Measurements from ENCODE around the gene HDAC4. TPM values are rescaled to one million over a fixed set of nuclear protein-coding genes. Genes with fewer than 3 reads are reported as not detected.
A peak's percentile ranks its signal among the peaks of the same experiment; 100 is the strongest.

The HDAC4 gene
- total and polyA plus RNA-seq, 5 donors = 7.8 to 29.1 (median 22.5) TPM

- Histone ChIP-seq H3K9me3 (ENCODE audit: control insufficient read depth, low read length) (no peaks in the 10 kb centered on the region), H3K27me3 (ENCODE audit: control insufficient read depth, insufficient read depth) (no peaks in the 10 kb centered on the region), H3K4me3 (ENCODE audit: low read length) (no peak overlapping the region), H3K27ac (ENCODE audit: low read length) (no peak overlapping the region), H3K4me1 (ENCODE audit: control insufficient read depth, insufficient read depth, low read length) (no peaks in the 10 kb centered on the region)
- intact Hi-C loops (cut with DNase I) = no loop called here
- no peak for ATAC-seq
- WGBS = 79% methylated on average over 11 of the region's 11 CpGs
- DNase-seq = no peak
Measured at GRCh38 chr2:239439754-239440315, 39.0 kb upstream of the HDAC4 start.

DNA sequence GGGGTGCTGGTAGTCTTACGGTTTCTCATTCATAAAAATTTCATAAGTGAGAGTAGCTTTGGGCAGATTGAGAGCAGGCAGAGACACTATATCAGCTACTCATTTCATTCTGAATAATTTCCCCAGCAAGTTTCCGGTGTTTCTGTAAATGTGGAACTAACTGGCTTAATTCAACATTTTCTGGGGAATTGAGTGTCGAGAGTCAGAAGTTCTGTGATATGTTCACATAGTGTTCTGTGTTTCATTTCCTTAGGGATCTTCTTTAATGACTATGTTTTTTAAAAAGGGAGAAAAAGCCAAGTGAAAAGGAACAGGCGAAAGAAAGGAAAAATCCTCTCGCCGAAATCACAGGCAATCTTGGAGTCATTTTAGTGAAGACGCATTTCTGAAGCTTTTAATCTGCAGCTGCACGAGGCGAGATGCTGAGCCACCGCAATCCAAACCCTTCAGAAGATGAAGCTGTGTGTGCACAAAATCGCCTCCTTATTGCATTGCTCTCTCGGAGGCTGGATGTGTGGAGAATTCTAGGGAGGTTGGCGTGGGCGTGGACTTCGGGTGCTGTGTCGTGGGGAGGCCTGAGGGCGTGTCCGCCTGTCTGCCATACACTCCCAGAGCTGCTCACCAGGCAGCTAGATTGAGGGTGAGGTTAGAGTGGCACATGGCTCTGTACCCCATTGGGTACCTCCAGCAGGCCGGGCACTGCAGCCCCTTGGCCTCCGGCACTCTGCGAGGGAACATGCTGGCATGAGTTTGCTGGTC lies 38.4 kb upstream of the HDAC4 start:
- DNase-seq (peak in 1 of 3 donors; percentile 53), ATAC-seq (peak; percentile 23 to 26)
- Histone ChIP-seq H3K4me3 (ENCODE audit: low read length) (no peak overlapping the region), H3K9me3 (ENCODE audit: control insufficient read depth, low read length) (no peaks in the 10 kb centered on the region), H3K27me3 (ENCODE audit: control insufficient read depth, insufficient read depth) (no peaks in the 10 kb centered on the region), H3K27ac (ENCODE audit: low read length) (no peak overlapping the region), H3K4me1 (ENCODE audit: control insufficient read depth, insufficient read depth, low read length) (no peaks in the 10 kb centered on the region)
- 77% methylated on average over 21 of the region's 21 CpGs for WGBS
- intact Hi-C loops (cut with DNase I) = no loop called here

DNA sequence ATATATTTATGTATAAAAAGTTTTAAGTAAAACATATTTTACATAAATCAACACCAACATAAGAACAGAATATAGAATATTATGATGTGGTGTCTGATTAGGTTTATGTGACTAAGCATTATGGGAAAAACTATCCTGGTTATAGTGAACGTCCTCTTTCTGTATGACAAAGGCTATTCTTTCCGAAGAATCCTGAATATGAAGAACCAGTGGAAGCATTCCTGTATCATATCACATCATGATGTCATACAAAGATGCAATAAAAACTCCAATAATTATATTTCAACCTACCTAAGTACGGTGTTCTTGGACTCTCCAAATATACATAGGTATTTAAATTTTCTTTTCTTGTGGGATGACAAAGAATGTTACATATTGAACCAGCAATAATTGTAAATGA lies 37.5 kb upstream of the HDAC4 start:
- Histone ChIP-seq H3K27me3 (ENCODE audit: control insufficient read depth, insufficient read depth) (no peaks in the 10 kb centered on the region), H3K4me1 (ENCODE audit: control insufficient read depth, insufficient read depth, low read length) (no peaks in the 10 kb centered on the region), H3K4me3 (ENCODE audit: low read length) (no peak overlapping the region), H3K27ac (ENCODE audit: low read length) (no peak overlapping the region), H3K9me3 (ENCODE audit: control insufficient read depth, low read length) (no peaks in the 10 kb centered on the region)
- ATAC-seq (no peak), DNase-seq (no peak)
- intact Hi-C loops (cut with DNase I) = no loop called here
- WGBS = 81% methylated on average over 3 of the region's 3 CpGs

- no peak for ATAC-seq
Measured at GRCh38 chr2:239436669-239437335, 36.0 kb upstream of the HDAC4 start.

DNA sequence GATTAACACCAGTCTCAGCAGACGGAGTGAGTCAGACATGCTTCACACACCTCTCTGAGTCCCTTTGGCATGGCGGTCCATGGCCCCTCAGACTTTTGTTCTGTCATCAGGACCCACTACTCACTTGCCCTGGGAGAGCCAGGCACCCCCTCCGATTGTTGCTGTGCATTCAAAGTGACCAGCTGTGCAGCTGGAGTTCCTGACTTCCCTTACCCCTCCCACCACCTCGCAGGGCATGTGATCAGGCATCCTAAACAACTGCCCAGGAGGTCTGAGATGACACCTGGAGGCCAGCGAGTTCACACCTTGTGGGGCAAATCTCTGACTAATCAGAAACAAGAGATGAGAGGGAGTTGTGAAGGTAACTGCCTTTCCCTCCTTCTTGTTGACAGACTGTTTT lies 35.3 kb upstream of the HDAC4 start:
- 69% methylated on average over 5 of the region's 5 CpGs for WGBS
- Histone ChIP-seq H3K27me3 (ENCODE audit: control insufficient read depth, insufficient read depth) (no peaks in the 10 kb centered on the region), H3K27ac (ENCODE audit: low read length) (no peak overlapping the region), H3K4me1 (ENCODE audit: control insufficient read depth, insufficient read depth, low read length) (no peaks in the 10 kb centered on the region), H3K9me3 (ENCODE audit: control insufficient read depth, low read length) (no peaks in the 10 kb centered on the region), H3K4me3 (ENCODE audit: low read length) (no peak overlapping the region)
- no peak for DNase-seq
- intact Hi-C loops (cut with DNase I) = no loop called here
- no peak for ATAC-seq

More at GRCh38 chr2:239436669-239437335, 36.0 kb upstream of the HDAC4 start:
- intact Hi-C loops (cut with DNase I) = no loop called here
- H3K27me3 ChIP-seq (ENCODE audit: control insufficient read depth, insufficient read depth) = no peaks in the 10 kb centered on the region
- no peak overlapping the region for H3K27ac ChIP-seq (ENCODE audit: low read length)
- no peaks in the 10 kb centered on the region for H3K4me1 ChIP-seq (ENCODE audit: control insufficient read depth, insufficient read depth, low read length)
- no peak for DNase-seq
- WGBS = 88% methylated on average over 2 of the region's 2 CpGs
- no peak overlapping the region for H3K4me3 ChIP-seq (ENCODE audit: low read length)
- no peaks in the 10 kb centered on the region for H3K9me3 ChIP-seq (ENCODE audit: control insufficient read depth, low read length)

DNA sequence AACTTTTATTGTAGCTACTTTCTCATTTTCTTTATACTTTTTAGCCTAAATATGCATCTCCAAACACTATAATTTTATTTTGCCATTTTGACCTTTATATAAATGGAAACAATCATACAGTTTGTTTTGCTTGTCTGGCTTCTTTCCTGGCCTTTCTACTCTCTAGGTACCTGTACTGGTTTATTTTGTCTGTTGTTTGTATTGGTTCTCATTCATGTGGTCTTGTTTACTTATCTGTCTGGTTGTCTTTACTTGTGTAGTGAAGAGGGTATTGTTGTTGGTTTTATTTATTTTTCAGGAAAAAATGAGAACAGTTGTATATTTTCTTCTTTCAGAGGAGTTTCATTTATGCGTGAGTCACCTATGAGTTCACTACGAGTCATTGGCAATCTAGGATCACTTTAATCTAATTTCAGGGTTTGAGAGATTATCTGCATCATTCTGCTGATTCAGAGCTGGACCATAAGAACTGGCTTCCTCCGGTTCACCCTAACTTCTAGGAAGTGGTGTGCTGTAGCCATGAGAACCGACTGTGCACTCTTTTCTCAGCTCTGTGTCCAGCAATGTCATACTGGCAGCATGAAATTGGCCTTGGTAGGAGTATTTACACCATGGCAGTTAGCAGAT lies 33.1 kb upstream of the HDAC4 start:
- Histone ChIP-seq H3K9me3 (ENCODE audit: control insufficient read depth, low read length) (no peaks in the 10 kb centered on the region), H3K27me3 (ENCODE audit: control insufficient read depth, insufficient read depth) (no peaks in the 10 kb centered on the region), H3K27ac (ENCODE audit: low read length) (no peak overlapping the region), H3K4me3 (ENCODE audit: low read length) (no peak overlapping the region), H3K4me1 (ENCODE audit: control insufficient read depth, insufficient read depth, low read length) (no peaks in the 10 kb centered on the region)
- DNase-seq (no peak), ATAC-seq (no peak)
- intact Hi-C loops (cut with DNase I) = no loop called here
- WGBS = 86% methylated on average over 4 of the region's 4 CpGs

DNA sequence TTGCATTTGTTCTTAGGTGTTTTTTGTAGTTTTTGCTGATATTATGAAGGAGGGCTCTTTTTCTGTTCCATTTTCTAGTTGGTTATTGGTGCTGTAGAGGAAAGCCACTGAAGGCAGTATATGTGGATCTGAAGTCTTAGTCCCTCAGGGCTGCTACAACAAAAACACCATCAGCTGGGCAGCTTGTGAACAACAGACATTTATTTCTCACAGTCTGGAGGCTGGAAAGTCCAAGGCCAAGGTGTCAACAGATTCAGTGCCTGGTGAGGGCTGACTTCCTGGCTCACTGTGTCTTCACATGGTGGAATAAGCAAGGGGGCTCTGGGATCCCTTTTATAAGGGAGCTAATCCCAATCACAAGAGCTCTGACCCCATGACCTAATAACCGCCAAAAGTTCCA lies 31.4 kb upstream of the HDAC4 start:
- ATAC-seq (no peak), DNase-seq (no peak)
- WGBS = 94% methylated on average over 1 of the region's 1 CpG
- intact Hi-C loops (cut with DNase I) = no loop called here
- Histone ChIP-seq H3K4me3 (ENCODE audit: low read length) (no peak overlapping the region), H3K27ac (ENCODE audit: low read length) (no peak overlapping the region), H3K27me3 (ENCODE audit: control insufficient read depth, insufficient read depth) (no peaks in the 10 kb centered on the region), H3K4me1 (ENCODE audit: control insufficient read depth, insufficient read depth, low read length) (no peaks in the 10 kb centered on the region), H3K9me3 (ENCODE audit: control insufficient read depth, low read length) (no peaks in the 10 kb centered on the region)

DNA sequence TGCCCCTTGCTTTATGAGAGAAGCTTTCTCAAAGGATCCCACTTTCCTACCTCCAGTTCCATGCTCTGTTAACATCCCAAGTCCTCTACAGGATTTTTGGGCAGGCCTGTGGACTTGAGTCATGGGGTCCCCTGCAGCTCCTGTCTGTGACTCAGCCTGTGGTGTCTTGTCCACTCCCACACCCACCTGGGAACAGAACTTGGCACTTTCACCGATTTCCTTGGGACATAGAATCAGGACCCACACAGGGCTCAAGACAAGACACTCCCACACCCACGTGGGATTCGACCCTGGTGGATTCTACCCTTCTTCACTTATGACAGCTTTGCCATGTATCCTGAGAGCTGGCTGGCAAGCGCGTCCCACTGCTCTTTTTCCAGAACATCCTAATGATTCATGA lies 30.7 kb upstream of the HDAC4 start:
- no peaks in the 10 kb centered on the region for H3K9me3 ChIP-seq (ENCODE audit: control insufficient read depth, low read length)
- no peak for DNase-seq
- 82% methylated on average over 5 of the region's 5 CpGs for WGBS
- no peak overlapping the region for H3K4me3 ChIP-seq (ENCODE audit: low read length)
- H3K27me3 ChIP-seq (ENCODE audit: control insufficient read depth, insufficient read depth) = no peaks in the 10 kb centered on the region
- ATAC-seq = no peak
- intact Hi-C loops (cut with DNase I) = no loop called here
- H3K4me1 ChIP-seq (ENCODE audit: control insufficient read depth, insufficient read depth, low read length) = no peaks in the 10 kb centered on the region
- H3K27ac ChIP-seq (ENCODE audit: low read length) = no peak overlapping the region

- ATAC-seq = no peak
- WGBS = 59% methylated on average over 12 of the region's 12 CpGs
- Histone ChIP-seq H3K4me1 (ENCODE audit: control insufficient read depth, insufficient read depth, low read length) (no peaks in the 10 kb centered on the region), H3K9me3 (ENCODE audit: control insufficient read depth, low read length) (no peaks in the 10 kb centered on the region), H3K4me3 (ENCODE audit: low read length) (no peak overlapping the region), H3K27ac (ENCODE audit: low read length) (no peak overlapping the region), H3K27me3 (ENCODE audit: control insufficient read depth, insufficient read depth) (no peaks in the 10 kb centered on the region)
- intact Hi-C loops (cut with DNase I) = no loop called here
- no peak for DNase-seq
Measured at GRCh38 chr2:239429473-239430350, 28.9 kb upstream of the HDAC4 start.

DNA sequence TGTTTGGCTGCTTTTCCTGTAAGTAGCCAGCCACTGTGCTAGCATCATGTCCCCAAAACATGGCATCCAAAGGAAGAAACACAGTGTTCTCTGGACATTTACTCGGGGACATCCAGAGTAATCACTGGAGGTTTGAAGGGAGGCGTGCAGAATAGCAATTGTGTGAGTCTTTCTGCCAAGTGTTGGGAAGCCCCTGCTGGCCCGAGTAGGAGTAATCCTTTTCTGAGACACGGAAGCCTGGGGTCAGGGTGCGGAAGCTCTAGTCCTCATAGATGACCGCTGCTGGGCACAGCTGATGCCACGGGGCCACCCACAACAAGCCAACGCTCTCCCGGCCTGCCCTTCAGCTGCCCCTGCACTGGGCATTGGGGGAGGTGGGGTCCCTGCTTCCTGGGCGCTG lies 24.8 kb upstream of the HDAC4 start:
- intact Hi-C loops (cut with DNase I) = no loop called here

More for the DNA sequence above, 24.8 kb upstream of the HDAC4 start:
- no peak overlapping the region for H3K4me3 ChIP-seq (ENCODE audit: low read length)
- no peaks in the 10 kb centered on the region for H3K4me1 ChIP-seq (ENCODE audit: control insufficient read depth, insufficient read depth, low read length)
- no peak overlapping the region for H3K27ac ChIP-seq (ENCODE audit: low read length)
- H3K9me3 ChIP-seq (ENCODE audit: control insufficient read depth, low read length) = no peaks in the 10 kb centered on the region
- no peaks in the 10 kb centered on the region for H3K27me3 ChIP-seq (ENCODE audit: control insufficient read depth, insufficient read depth)
- WGBS = 78% methylated on average over 10 of the region's 10 CpGs
- DNase-seq (no peak), ATAC-seq (no peak)

Measured in right cardiac atrium (tissue), 5 donors.